SK-N-MC (cell line): ENCODE measurements around the gene SEMA4D.

Experiments used
- EZH2 ChIP-seq: fragments of 200-600 bp; sonication (generic); IDR thresholded peaks from one replicate; pipeline ENCODE4 v1.6.1; 2017; ENCODE audit warnings: antibody characterized with exemption
- FOXP2 ChIP-seq: optimal IDR thresholded peaks from 2 replicates; pipeline ENCODE3; 2011; ENCODE audit warnings: mild to moderate bottlenecking, moderate library complexity; ENCODE audit not compliant: insufficient read depth; ENCODE audit errors: extremely low read length, control extremely low read depth
- POLR2AphosphoS5 ChIP-seq: IDR thresholded peaks from 2 replicates; pipeline ENCODE4 v1.6.1; 2012; ENCODE audit warnings: mild to moderate bottlenecking, low read depth, low read length, borderline replicate concordance

- TF ChIP-seq EZH2: no peak
- TF ChIP-seq POLR2AphosphoS5: no peak
- TF ChIP-seq FOXP2: no peak
Measured at GRCh38 chr9:89356782-89357181, 141.1 kb downstream of the SEMA4D start.
